Measurements from ENCODE around the gene ARL8B.

GRCh38 chr3:5149306-5149880 lies 27.3 kb downstream of the ARL8B start:
- TF ChIP-seq CTCF (IDR thresholded peaks at IDR 0.05) (no peak), EZH2 (IDR thresholded peaks at IDR 0.05; ENCODE audit: borderline replicate concordance, insufficient read depth, low read depth, low read length, poor library complexity, severe bottlenecking) (no peak)
